GM23338 (cell line): ENCODE data around the gene MCM3AP. TPM values are rescaled to one million over a fixed set of nuclear protein-coding genes. Genes with fewer than 3 reads are reported as not detected.

Experiments used
- ATAC-seq: fragments of 200-7000 bp; cut with Tn5 transposase; 3 replicates; pipeline ENCODE4 v1.9.1; 2020
- DNase-seq: peaks from one replicate; pipeline ENCODE4 v3.0.0-alpha.2; 2015; ENCODE audit warnings: low spot score
- H2AFZ ChIP-seq: fragments of 200-600 bp; sonication (generic); 2 replicates; pipeline ENCODE4 v1.8.0; 2016; ENCODE audit warnings: antibody characterized with exemption, mild to moderate bottlenecking, moderate library complexity
- H3F3A ChIP-seq: fragments of 200-600 bp; sonication (generic); replicated peaks from 2 replicates; pipeline ENCODE4 v1.8.0; 2017; ENCODE audit warnings: antibody characterized with exemption, mixed run types, low read depth
- H3K27ac ChIP-seq: fragments of 200-600 bp; sonication (generic); 2 replicates; pipeline ENCODE4 v1.6.1; 2016; ENCODE audit warnings: low read depth
- H3K27me3 ChIP-seq: fragments of 200-600 bp; sonication (generic); 2 replicates; pipeline ENCODE4 v1.8.0; 2016; ENCODE audit warnings: mild to moderate bottlenecking, mixed run types, moderate library complexity; ENCODE audit not compliant: insufficient read depth
- H3K36me3 ChIP-seq: fragments of 200-600 bp; sonication (generic); 2 replicates; pipeline ENCODE4 v1.8.0; 2016; ENCODE audit warnings: mild to moderate bottlenecking; ENCODE audit not compliant: insufficient read depth
- H3K4me1 ChIP-seq: fragments of 200-600 bp; sonication (generic); 2 replicates; pipeline ENCODE4 v1.8.0; 2016; ENCODE audit warnings: mild to moderate bottlenecking, moderate library complexity; ENCODE audit not compliant: insufficient read depth
- H3K4me2 ChIP-seq: fragments of 200-600 bp; sonication (generic); 2 replicates; pipeline ENCODE4 v1.7.1; 2017; ENCODE audit warnings: mixed run types
- H3K4me3 ChIP-seq: fragments of 200-600 bp; sonication (generic); 2 replicates; pipeline ENCODE4 v1.6.1; 2016; ENCODE audit warnings: mixed run types
- H3K79me2 ChIP-seq: fragments of 200-600 bp; sonication (generic); replicated peaks from 2 replicates; pipeline ENCODE4 v1.8.0; 2017; ENCODE audit warnings: mild to moderate bottlenecking; ENCODE audit not compliant: insufficient read depth
- H3K9me2 ChIP-seq: fragments of 200-600 bp; sonication (generic); 2 replicates; pipeline ENCODE4 v1.8.0; 2017; ENCODE audit not compliant: insufficient read depth
- H4K20me1 ChIP-seq: fragments of 200-600 bp; sonication (generic); replicated peaks from 2 replicates; pipeline ENCODE4 v1.8.0; 2017; ENCODE audit warnings: mild to moderate bottlenecking; ENCODE audit not compliant: insufficient read depth
- H3K27ac Mint-ChIP-seq: 2 replicates; pipeline ENCODE4 v1.8.0; 2020; ENCODE audit warnings: inconsistent platforms, mild to moderate bottlenecking, moderate library complexity, mixed read lengths
- H3K27me3 Mint-ChIP-seq: 3 replicates; pipeline ENCODE4 v1.8.0; 2022; ENCODE audit warnings: low read depth, mild to moderate bottlenecking, moderate library complexity, mixed read lengths, inconsistent platforms; ENCODE audit not compliant: insufficient read depth, poor library complexity
- H3K36me3 Mint-ChIP-seq: 3 replicates; pipeline ENCODE4 v1.8.0; 2021; ENCODE audit warnings: low read depth, mild to moderate bottlenecking, inconsistent platforms, moderate library complexity, mixed read lengths
- H3K4me1 Mint-ChIP-seq: 3 replicates; pipeline ENCODE4 v1.8.0; 2020; ENCODE audit warnings: mild to moderate bottlenecking, inconsistent platforms, mixed read lengths
- H3K4me3 Mint-ChIP-seq: 3 replicates; pipeline ENCODE4 v1.8.0; 2021; ENCODE audit warnings: moderate library complexity, mild to moderate bottlenecking, inconsistent platforms, mixed read lengths
- H3K9me3 Mint-ChIP-seq: 3 replicates; pipeline ENCODE4 v1.8.0; 2020; ENCODE audit warnings: moderate library complexity, mild to moderate bottlenecking, inconsistent platforms, mixed read lengths
- CREB1 ChIP-seq: fragments of 250-450 bp; sonication (Bioruptor Pico); IDR thresholded peaks from 2 replicates; pipeline ENCODE4 v1.5.0; 2020; ENCODE audit warnings: low read depth, mild to moderate bottlenecking, moderate library complexity
- EZH2 ChIP-seq: fragments of 200-600 bp; sonication (generic); IDR thresholded peaks from one replicate; pipeline ENCODE4 v1.8.0; 2017; ENCODE audit warnings: antibody characterized with exemption, mild to moderate bottlenecking, low read depth; ENCODE audit not compliant: unreplicated experiment
- EZH2phosphoT487 ChIP-seq: fragments of 200-600 bp; sonication (generic); IDR thresholded peaks from one replicate; pipeline ENCODE4 v1.8.1; 2018; ENCODE audit warnings: antibody characterized with exemption; ENCODE audit not compliant: unreplicated experiment
- JUNB ChIP-seq: IDR thresholded peaks from one replicate; pipeline ENCODE4 v1.6.1; 2016; ENCODE audit warnings: antibody characterized with exemption; ENCODE audit not compliant: unreplicated experiment
- NANOG ChIP-seq: IDR thresholded peaks from 2 replicates; pipeline ENCODE4 v1.6.1; 2016; ENCODE audit warnings: antibody characterized with exemption, borderline replicate concordance
- POLR2AphosphoS5 ChIP-seq: IDR thresholded peaks from 2 replicates; pipeline ENCODE4 v1.6.1; 2016; ENCODE audit warnings: antibody characterized with exemption, low read depth
- STAT1 ChIP-seq: IDR thresholded peaks from one replicate; pipeline ENCODE4 v1.6.1; 2016; ENCODE audit warnings: antibody characterized with exemption; ENCODE audit not compliant: unreplicated experiment
- ZNF114 ChIP-seq: fragments of 250-450 bp; sonication (Bioruptor Pico); IDR thresholded peaks from 2 replicates; pipeline ENCODE4 v1.5.0; 2020; ENCODE audit warnings: mild to moderate bottlenecking, moderate library complexity
- ZNF331 ChIP-seq: fragments of 250-450 bp; sonication (Bioruptor Pico); IDR thresholded peaks from 2 replicates; pipeline ENCODE4 v1.5.0; 2020; ENCODE audit warnings: low read depth, mild to moderate bottlenecking, moderate library complexity
- polyA plus RNA-seq: library from polyadenylated mRNA; unstranded; fragments of >200 nt; fragmentation: Nextera tagmentation; extraction: Ambion mirVana; gene quantifications from 2 replicates; pipeline ENCODE4 v1.2.1, GENCODE V29; 2016
- total RNA-seq: library from RNA; depleted of rRNA; stranded (reverse); fragments of >200 nt; shearing (Covaris generic); gene quantifications from 2 replicates; pipeline ENCODE4 v1.2.3, GENCODE V29; 2014
- TF ChIP-seq, protein P1 (sequence below): IDR thresholded peaks from one replicate; pipeline ENCODE4 v1.6.1; 2018; ENCODE audit warnings: antibody characterized with exemption; ENCODE audit not compliant: unreplicated experiment
- TF ChIP-seq, protein P2 (sequence below), 2 experiments: fragments of 200-600 bp in 1 of 2; sonication (generic) in 1 of 2; conservative IDR thresholded peaks; 2 replicates each; pipeline versions ENCODE4 v1.5.1 to v1.6.1; 2016 to 2017; ENCODE audit warnings: antibody characterized with exemption in 2 of 2, low read depth in 2 of 2, mild to moderate bottlenecking in 2 of 2, moderate library complexity in 1 of 2
- TF ChIP-seq, protein P3 (sequence below): IDR thresholded peaks from 2 replicates; pipeline ENCODE4 v1.6.1; 2016; ENCODE audit warnings: antibody characterized with exemption
- TF ChIP-seq, protein P4 (sequence below): fragments of 250-450 bp; sonication (Bioruptor Pico); IDR thresholded peaks from 2 replicates; pipeline ENCODE4 v1.5.0; 2020; ENCODE audit warnings: mild to moderate bottlenecking, moderate library complexity

The MCM3AP gene
- total and polyA plus RNA-seq, 2 experiments from 2014 or later: 39.2 to 123 TPM

DNA sequence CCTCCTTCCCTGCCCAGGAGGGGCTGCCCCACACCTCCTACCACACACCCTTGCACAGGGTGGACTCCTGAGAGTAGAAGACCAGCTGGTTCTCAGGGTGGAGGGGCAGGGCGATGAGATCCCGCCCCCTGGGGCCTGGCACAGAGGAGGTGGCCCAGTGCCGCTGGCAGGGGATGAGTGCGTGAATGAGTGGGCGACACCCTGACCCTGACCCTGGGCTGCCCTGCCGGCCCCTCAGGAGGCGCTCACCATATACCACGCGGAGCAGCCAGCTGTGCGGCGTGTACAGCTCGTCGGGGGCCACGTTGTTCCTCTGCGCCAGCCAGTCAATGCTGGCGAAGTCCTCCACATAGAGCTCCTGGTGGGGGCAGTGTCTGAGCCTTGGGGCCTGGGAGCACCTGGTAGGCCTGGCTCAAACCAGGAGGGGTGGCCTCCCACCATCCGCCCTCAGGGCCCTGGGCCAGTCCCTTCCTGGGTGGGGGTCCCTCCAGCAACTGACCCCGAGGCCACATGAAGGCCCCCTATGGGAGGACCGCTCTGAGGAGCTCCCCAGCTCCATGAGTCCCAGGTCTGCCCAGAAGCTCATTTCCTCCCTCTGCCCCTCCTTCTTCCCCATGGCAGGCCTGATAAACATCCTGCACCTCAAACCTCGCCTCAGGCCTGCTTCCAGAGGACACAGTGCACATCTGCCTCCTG lies 69.8 kb downstream of the MCM3AP start:
- no peaks in the 10 kb centered on the region for H3K9me2 ChIP-seq
- no peak overlapping the region for H3K27ac ChIP-seq
- Mint-ChIP-seq H3K4me1 (peaks cover 5% of the 10 kb centered on the region; the same call in 1 of the 3 replicates), H3K4me3 (no peak overlapping the region), H3K27ac (no peak overlapping the region), H3K9me3 (no peaks in the 10 kb centered on the region), H3K27me3 (peaks cover 8% of the 10 kb centered on the region), H3K36me3 (peaks cover 13% of the 10 kb centered on the region)
- H3F3A ChIP-seq: no peaks in the 10 kb centered on the region
- no peaks in the 10 kb centered on the region for H3K27me3 ChIP-seq
- no peak overlapping the region for H3K4me2 ChIP-seq
- TF ChIP-seq, protein P1, sequence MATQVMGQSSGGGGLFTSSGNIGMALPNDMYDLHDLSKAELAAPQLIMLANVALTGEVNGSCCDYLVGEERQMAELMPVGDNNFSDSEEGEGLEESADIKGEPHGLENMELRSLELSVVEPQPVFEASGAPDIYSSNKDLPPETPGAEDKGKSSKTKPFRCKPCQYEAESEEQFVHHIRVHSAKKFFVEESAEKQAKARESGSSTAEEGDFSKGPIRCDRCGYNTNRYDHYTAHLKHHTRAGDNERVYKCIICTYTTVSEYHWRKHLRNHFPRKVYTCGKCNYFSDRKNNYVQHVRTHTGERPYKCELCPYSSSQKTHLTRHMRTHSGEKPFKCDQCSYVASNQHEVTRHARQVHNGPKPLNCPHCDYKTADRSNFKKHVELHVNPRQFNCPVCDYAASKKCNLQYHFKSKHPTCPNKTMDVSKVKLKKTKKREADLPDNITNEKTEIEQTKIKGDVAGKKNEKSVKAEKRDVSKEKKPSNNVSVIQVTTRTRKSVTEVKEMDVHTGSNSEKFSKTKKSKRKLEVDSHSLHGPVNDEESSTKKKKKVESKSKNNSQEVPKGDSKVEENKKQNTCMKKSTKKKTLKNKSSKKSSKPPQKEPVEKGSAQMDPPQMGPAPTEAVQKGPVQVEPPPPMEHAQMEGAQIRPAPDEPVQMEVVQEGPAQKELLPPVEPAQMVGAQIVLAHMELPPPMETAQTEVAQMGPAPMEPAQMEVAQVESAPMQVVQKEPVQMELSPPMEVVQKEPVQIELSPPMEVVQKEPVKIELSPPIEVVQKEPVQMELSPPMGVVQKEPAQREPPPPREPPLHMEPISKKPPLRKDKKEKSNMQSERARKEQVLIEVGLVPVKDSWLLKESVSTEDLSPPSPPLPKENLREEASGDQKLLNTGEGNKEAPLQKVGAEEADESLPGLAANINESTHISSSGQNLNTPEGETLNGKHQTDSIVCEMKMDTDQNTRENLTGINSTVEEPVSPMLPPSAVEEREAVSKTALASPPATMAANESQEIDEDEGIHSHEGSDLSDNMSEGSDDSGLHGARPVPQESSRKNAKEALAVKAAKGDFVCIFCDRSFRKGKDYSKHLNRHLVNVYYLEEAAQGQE: no peak
- TF ChIP-seq STAT1: no peak
- TF ChIP-seq ZNF331 (CRISPR knock-in tag): no peak
- TF ChIP-seq, protein P2, sequence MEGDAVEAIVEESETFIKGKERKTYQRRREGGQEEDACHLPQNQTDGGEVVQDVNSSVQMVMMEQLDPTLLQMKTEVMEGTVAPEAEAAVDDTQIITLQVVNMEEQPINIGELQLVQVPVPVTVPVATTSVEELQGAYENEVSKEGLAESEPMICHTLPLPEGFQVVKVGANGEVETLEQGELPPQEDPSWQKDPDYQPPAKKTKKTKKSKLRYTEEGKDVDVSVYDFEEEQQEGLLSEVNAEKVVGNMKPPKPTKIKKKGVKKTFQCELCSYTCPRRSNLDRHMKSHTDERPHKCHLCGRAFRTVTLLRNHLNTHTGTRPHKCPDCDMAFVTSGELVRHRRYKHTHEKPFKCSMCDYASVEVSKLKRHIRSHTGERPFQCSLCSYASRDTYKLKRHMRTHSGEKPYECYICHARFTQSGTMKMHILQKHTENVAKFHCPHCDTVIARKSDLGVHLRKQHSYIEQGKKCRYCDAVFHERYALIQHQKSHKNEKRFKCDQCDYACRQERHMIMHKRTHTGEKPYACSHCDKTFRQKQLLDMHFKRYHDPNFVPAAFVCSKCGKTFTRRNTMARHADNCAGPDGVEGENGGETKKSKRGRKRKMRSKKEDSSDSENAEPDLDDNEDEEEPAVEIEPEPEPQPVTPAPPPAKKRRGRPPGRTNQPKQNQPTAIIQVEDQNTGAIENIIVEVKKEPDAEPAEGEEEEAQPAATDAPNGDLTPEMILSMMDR (conservative IDR thresholded peaks at IDR 0.05; ENCODE audit: low read depth in 2 of 2): no peak
- TF ChIP-seq POLR2AphosphoS5: no peak
- no peak for TF ChIP-seq NANOG
- no peak for TF ChIP-seq ZNF114
- TF ChIP-seq CREB1 (CRISPR knock-in tag): no peak
- TF ChIP-seq, protein P3, sequence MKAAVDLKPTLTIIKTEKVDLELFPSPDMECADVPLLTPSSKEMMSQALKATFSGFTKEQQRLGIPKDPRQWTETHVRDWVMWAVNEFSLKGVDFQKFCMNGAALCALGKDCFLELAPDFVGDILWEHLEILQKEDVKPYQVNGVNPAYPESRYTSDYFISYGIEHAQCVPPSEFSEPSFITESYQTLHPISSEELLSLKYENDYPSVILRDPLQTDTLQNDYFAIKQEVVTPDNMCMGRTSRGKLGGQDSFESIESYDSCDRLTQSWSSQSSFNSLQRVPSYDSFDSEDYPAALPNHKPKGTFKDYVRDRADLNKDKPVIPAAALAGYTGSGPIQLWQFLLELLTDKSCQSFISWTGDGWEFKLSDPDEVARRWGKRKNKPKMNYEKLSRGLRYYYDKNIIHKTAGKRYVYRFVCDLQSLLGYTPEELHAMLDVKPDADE: no peak
- TF ChIP-seq JUNB: no peak
- no peak for TF ChIP-seq EZH2phosphoT487
- no peak for TF ChIP-seq EZH2
- TF ChIP-seq, protein P4, sequence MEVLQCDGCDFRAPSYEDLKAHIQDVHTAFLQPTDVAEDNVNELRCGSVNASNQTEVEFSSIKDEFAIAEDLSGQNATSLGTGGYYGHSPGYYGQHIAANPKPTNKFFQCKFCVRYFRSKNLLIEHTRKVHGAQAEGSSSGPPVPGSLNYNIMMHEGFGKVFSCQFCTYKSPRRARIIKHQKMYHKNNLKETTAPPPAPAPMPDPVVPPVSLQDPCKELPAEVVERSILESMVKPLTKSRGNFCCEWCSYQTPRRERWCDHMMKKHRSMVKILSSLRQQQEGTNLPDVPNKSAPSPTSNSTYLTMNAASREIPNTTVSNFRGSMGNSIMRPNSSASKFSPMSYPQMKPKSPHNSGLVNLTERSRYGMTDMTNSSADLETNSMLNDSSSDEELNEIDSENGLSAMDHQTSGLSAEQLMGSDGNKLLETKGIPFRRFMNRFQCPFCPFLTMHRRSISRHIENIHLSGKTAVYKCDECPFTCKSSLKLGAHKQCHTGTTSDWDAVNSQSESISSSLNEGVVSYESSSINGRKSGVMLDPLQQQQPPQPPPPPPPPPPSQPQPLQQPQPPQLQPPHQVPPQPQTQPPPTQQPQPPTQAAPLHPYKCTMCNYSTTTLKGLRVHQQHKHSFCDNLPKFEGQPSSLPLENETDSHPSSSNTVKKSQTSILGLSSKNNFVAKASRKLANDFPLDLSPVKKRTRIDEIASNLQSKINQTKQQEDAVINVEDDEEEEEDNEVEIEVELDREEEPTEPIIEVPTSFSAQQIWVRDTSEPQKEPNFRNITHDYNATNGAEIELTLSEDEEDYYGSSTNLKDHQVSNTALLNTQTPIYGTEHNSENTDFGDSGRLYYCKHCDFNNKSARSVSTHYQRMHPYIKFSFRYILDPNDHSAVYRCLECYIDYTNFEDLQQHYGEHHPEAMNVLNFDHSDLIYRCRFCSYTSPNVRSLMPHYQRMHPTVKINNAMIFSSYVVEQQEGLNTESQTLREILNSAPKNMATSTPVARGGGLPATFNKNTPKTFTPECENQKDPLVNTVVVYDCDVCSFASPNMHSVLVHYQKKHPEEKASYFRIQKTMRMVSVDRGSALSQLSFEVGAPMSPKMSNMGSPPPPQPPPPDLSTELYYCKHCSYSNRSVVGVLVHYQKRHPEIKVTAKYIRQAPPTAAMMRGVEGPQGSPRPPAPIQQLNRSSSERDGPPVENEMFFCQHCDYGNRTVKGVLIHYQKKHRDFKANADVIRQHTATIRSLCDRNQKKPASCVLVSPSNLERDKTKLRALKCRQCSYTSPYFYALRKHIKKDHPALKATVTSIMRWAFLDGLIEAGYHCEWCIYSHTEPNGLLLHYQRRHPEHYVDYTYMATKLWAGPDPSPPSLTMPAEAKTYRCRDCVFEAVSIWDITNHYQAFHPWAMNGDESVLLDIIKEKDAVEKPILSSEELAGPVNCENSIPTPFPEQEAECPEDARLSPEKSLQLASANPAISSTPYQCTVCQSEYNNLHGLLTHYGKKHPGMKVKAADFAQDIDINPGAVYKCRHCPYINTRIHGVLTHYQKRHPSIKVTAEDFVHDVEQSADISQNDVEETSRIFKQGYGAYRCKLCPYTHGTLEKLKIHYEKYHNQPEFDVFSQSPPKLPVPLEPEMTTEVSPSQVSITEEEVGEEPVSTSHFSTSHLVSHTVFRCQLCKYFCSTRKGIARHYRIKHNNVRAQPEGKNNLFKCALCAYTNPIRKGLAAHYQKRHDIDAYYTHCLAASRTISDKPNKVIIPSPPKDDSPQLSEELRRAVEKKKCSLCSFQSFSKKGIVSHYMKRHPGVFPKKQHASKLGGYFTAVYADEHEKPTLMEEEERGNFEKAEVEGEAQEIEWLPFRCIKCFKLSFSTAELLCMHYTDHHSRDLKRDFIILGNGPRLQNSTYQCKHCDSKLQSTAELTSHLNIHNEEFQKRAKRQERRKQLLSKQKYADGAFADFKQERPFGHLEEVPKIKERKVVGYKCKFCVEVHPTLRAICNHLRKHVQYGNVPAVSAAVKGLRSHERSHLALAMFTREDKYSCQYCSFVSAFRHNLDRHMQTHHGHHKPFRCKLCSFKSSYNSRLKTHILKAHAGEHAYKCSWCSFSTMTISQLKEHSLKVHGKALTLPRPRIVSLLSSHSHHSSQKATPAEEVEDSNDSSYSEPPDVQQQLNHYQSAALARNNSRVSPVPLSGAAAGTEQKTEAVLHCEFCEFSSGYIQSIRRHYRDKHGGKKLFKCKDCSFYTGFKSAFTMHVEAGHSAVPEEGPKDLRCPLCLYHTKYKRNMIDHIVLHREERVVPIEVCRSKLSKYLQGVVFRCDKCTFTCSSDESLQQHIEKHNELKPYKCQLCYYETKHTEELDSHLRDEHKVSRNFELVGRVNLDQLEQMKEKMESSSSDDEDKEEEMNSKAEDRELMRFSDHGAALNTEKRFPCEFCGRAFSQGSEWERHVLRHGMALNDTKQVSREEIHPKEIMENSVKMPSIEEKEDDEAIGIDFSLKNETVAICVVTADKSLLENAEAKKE (CRISPR knock-in tag): no peak
- ATAC-seq (no peak), DNase-seq (no peak)
- H4K20me1 ChIP-seq: peaks cover 9% of the 10 kb centered on the region
- H3K4me1 ChIP-seq: no peaks in the 10 kb centered on the region
- 0 out of 2 replicates have a peak, but pooled peaks cover 4% of the 10 kb centered on the region for H3K36me3 ChIP-seq
- no peak overlapping the region for H2AFZ ChIP-seq
- no peak overlapping the region for H3K4me3 ChIP-seq
- H3K79me2 ChIP-seq: peaks cover 42% of the 10 kb centered on the region
